Cerebellar cortex (tissue), 1 donor: Measurements from ENCODE around the gene KCNG1.
A peak's percentile ranks its signal among the peaks of the same experiment; 100 is the strongest.
"Not testable (repeated sequence)": the region's sequence is repeated elsewhere in the genome, so short reads cannot be mapped to it uniquely, and the experiment has no call there.

Experiments used
- DNase-seq: peaks from one replicate; pipeline ENCODE4 v3.0.0-alpha.2; 2015; ENCODE audit warnings: low spot score

The KCNG1 gene, protein sequence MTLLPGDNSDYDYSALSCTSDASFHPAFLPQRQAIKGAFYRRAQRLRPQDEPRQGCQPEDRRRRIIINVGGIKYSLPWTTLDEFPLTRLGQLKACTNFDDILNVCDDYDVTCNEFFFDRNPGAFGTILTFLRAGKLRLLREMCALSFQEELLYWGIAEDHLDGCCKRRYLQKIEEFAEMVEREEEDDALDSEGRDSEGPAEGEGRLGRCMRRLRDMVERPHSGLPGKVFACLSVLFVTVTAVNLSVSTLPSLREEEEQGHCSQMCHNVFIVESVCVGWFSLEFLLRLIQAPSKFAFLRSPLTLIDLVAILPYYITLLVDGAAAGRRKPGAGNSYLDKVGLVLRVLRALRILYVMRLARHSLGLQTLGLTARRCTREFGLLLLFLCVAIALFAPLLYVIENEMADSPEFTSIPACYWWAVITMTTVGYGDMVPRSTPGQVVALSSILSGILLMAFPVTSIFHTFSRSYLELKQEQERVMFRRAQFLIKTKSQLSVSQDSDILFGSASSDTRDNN

DNA sequence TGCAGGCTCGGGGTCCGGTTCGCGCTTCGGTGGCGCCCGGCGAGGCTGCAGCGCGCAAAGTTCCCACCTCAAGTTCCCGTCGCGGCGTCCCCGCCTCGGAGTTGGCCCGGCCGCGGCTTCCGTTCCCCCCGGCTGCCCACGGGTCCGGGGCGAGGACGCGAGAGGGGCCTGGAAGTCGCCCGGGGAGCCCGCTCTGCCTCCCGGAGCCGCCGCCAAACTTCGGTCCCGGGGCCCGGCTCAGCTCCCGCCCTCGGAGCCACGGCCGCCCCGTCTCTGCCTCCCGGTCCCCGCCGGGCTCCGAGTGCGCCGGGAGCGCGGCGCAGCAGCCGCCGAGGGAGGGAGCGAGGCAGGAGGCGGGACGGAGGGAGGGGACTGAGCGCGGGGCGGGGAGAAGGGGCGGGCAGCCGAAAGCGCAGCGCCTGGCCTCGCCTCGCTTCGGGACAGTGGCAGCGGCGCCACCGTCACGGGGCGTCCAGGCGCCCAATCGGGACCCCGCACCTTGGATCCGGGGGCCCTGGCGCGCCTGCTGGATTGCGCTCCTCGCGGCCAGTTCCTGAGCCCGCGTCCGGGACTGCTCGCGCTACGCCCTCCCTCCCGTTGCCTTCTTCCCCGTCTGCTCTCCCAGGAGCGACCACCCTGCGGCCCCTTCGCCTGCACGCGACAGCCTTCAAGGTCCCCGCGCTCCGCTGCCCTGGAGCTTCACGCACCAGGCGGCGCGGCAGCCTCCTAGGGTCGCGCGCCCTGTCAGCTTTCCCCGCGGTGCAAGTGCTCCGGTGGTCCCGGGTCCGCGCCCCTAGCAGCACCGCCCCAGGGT, at the start of gene KCNG1:
Gene KCNG1 (minus strand): TSS at position 305 of the 814 bp plus-strand sequence. CDS start 12,769 bp downstream, outside the sequence.
- peak; percentile 57 for DNase-seq

GRCh38 chr20:51070621-51071020, 47.7 kb upstream of the KCNG1 start:
- DNase-seq: no peak

DNA sequence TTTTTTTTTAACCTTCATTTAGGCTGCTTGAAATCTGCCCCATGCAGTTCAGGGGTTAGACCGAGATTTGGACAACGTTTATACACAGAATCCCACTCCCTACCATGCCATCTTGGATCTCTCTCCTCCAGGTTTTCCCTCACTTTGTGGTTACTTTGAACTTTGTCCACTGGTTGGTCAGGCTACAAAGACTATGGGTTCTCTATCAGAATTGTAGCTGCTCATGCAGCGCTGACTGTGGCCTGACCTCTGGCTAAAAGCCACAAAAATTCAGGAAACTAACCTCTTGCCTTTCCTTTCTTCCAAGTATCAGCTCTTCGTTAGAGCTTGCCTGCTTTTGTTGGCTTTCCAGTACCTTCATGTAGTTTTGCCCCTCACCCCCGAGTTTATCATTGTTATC, 44.9 kb upstream of the KCNG1 start:
- no peak for DNase-seq

GRCh38 chr20:51065615-51066014, 42.7 kb upstream of the KCNG1 start:
- no peak for DNase-seq

DNA sequence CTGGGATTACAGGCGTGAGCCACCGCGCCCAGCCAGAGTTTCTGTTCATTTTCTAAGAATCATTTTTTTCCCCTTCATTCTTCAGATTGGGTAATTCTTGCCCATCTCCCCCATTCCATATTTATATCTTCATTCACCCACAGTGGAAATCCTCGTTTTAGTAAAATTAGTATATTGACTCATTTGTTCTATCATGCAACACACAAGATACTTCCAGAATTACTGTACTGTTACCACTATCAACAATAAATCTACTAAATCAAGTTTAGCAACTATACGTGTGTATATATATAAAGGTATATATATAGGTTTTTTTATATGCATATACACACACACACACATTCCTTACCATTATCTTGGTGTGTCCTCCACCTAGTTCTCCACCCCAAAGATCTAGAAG, 41.2 kb upstream of the KCNG1 start:
- DNase-seq: no peak

GRCh38 chr20:51062065-51062464, 39.2 kb upstream of the KCNG1 start:
- DNase-seq: no peak

- DNase-seq: no peak
Observed at GRCh38 chr20:51061418-51062045, 38.6 kb upstream of the KCNG1 start.

DNA sequence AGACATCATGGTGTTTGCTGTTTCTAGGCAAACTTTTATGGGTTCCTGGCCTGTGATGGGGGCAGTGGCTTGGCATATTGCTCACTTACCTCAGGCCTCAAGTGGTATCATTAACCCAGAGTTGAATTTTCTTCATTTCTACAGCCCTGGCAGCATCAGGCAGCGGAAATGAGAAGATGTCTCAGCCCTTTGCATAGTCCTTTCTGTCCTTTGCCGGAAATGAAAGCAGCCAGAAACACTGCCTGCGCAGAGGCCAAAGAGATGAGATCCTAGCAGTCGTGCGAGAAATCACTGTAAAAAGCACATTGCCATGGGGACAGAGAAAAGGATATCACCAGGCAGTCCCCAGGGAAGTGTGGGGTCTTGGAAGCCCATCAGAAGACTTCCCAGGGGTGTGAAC, 37.4 kb upstream of the KCNG1 start:
- DNase-seq: no peak

DNA sequence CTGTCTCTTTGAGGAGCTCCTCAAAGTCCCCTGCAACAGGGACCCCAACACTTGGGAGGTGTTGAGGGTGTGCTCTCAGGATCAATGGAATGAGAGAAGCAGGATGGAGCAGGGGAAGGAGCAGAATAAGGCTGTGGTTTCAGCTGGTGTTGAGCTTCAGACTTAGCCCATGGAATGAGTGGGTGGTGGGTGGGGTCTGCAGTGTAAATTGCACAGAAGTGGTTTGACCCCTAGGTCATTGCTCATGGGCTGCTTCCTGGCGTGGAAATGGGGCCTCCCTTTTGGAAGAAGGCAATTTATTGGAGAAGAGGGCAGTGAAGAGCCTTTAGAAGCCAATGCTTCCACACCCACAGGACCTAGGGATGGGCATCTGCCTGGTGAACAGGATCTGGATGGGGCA, 37.0 kb upstream of the KCNG1 start:
- DNase-seq: no peak

DNA sequence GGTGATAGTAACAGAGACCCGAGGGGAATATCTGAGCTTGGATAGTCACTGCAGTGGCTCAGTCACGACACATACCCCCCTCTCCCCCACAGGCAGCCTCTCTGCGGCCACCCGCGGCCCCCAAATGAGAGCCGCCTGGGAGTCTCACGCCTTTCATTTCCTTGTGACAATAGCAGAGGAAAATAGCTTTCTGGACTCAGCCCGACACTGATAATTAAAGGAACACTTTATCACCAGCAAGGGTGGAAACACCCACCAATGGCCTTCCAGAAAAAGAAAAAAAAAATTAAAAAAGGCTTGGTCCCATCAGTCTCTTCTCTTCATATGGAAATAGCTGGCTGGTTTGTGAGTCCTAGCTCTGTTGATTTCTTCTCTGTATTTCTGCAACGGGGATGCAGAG, 35.1 kb upstream of the KCNG1 start:
- no peak for DNase-seq

DNA sequence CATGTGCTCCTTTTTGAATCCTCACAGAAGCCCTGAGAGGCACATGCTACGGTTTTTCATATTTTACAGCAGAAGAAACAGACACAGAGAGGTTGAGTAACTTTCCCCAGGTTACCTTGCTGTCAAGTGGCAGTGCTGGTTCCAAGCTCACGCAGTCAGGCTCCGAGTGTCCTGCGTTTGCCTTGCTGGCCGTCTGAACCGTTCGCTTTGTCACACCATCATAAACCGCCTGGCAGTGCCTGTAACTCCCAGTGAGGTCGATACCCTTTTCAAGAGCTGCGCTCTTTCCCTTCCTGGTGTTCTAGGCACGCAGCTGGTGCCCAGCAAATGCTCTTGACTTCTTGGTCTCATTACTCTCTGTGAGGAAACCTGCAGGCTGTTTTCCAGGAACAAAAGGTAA, 31.3 kb upstream of the KCNG1 start:
- DNase-seq: no peak

DNA sequence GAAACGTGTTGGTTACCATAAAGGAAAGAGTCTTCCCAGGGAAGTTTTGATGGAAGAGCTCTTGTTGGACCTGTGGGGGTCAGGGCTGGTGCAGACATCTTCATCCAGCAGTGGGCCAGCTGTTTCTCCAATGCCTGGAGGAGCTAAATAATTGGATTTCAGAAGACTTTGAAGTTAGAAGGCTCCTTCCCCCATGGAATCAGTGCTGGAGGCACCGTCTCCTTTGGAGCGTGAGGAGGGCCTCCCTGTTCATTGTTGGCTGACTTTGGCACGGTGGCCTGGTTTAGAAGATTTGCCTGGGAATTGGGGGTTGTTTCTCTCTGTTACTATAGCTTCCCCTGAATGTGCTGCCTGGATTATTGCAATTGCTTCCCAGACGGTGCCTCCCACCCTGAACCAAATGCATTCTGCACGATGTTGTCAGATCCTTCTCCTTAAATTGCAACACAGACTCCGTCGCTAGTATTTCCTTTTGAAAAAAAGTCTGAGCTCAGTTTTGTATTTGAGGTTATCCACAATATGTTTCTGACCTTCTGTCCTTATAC, 27.7 kb upstream of the KCNG1 start:
- no peak for DNase-seq

- DNase-seq: no peak
Observed at GRCh38 chr20:51046021-51046985, 23.4 kb upstream of the KCNG1 start.

GRCh38 chr20:51045492-51045891, 22.6 kb upstream of the KCNG1 start:
- DNase-seq: not testable (repeated sequence)

- no peak for DNase-seq
Observed at GRCh38 chr20:51044796-51045195, 21.9 kb upstream of the KCNG1 start.

DNA sequence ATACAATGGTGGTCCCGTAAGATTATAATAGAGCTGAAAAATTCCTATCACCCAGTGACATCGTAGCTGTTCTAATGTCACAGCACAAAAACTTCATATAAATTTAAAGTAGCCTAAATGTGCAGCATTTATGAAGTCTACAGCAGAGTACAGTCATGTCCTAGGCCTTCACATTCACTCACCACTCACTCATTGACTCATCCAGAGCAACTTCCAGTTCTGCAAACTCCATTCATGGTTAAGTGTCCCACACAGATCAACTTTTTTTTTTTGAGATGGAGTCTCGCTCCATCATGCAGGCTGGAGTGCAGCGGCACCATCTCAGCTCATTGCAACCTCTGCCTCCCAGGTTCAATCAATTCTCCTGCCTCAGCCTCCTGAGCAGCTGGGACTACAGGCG, 20.9 kb upstream of the KCNG1 start:
- DNase-seq: no peak

- no peak for DNase-seq
Observed at GRCh38 chr20:51042657-51043247, 19.8 kb upstream of the KCNG1 start.

GRCh38 chr20:51042064-51042463, 19.2 kb upstream of the KCNG1 start:
- DNase-seq: no peak

DNA sequence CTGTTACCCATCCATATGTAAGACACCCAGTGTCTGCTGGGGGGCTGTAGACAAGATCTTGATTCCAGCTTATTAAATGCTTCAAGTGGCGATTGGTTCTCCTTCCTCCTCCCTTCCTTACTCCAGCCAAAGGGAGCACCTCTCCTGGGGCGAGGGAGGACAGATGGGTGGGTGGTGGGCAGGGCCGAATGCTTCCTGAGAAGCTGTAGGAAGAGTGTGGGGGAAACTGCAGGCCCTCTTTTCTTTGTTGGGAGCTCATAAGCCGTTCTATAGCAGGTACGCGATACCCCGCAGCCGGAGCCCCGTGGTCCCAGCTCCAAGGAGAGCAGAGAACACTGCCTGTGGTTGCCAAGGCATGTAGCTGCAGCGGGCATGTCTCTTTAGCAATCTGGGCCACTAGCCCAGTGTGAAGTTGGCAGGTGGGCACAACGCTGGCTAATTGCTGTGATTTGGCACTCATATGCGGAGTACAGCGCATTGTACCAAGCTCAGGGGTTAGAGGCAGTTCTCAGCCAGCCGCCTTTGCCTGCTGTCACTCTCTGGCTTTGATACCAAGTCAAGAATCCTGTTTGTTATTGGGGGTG, 14.7 kb upstream of the KCNG1 start:
- DNase-seq: peak; percentile 96

GRCh38 chr20:51036827-51037531, 14.1 kb upstream of the KCNG1 start:
- no peak for DNase-seq
